WTC11 (cell line): ENCODE results near the gene ZNF648. TPM values are rescaled to one million over a fixed set of nuclear protein-coding genes. Genes with fewer than 3 reads are reported as not detected.

Source experiments
- ATAC-seq: fragments of 200-7000 bp; cut with Tn5 transposase; 2 replicates; pipeline ENCODE4 v1.10.0; 2021; ENCODE audit warnings: mild to moderate bottlenecking, moderate library complexity
- CTCF ChIA-PET: fragments of 300-600 bp; sonication (Branson Sonifier 250); formaldehyde crosslinking; loops from one replicate; lab custom pipeline; 2021; ENCODE audit warnings: antibody characterized with exemption; lab: Charles Lee
- POLR2A ChIA-PET: fragments of 350-600 bp; sonication (Branson Sonifier 250); formaldehyde crosslinking; loops from one replicate; lab custom pipeline; 2021; ENCODE audit warnings: antibody characterized with exemption; lab: Charles Lee
- DNase-seq: peaks from one replicate; pipeline ENCODE4 v3.0.0; 2021; ENCODE audit warnings: low spot score
- H3K27ac Mint-ChIP-seq: 2 replicates; pipeline ENCODE4 v1.8.0; 2021; ENCODE audit warnings: mixed read lengths
- H3K27me3 Mint-ChIP-seq: 2 replicates; pipeline ENCODE4 v1.8.0; 2021; ENCODE audit warnings: low read depth, mild to moderate bottlenecking, moderate library complexity, mixed read lengths
- H3K36me3 Mint-ChIP-seq: 2 replicates; pipeline ENCODE4 v1.8.0; 2021; ENCODE audit warnings: mixed read lengths
- H3K4me1 Mint-ChIP-seq: 2 replicates; pipeline ENCODE4 v1.8.0; 2022; ENCODE audit warnings: mixed read lengths
- H3K4me3 Mint-ChIP-seq: 2 replicates; pipeline ENCODE4 v1.8.0; 2021; ENCODE audit warnings: mild to moderate bottlenecking, moderate library complexity, mixed read lengths
- H3K9me3 Mint-ChIP-seq: 2 replicates; pipeline ENCODE4 v1.8.0; 2021; ENCODE audit warnings: mixed read lengths
- ATF2 ChIP-seq: sonication (generic); formaldehyde crosslinking; IDR thresholded peaks from 2 replicates; pipeline ENCODE4 v1.8.1; 2022; ENCODE audit warnings: low read depth, missing genetic modification reagents, borderline replicate concordance
- CDX4 ChIP-seq: fragments of 250-450 bp; sonication (Bioruptor Pico); IDR thresholded peaks from 2 replicates; pipeline ENCODE4 v1.9.0; 2021; ENCODE audit warnings: moderate library complexity, mild to moderate bottlenecking, inconsistent platforms, borderline replicate concordance
- ELF4 ChIP-seq: sonication (generic); formaldehyde crosslinking; IDR thresholded peaks from 2 replicates; pipeline ENCODE4 v1.8.1; 2022; ENCODE audit warnings: low read depth, mild to moderate bottlenecking, moderate library complexity, missing genetic modification reagents
- FOXK1 ChIP-seq: sonication (generic); formaldehyde crosslinking; IDR thresholded peaks from 2 replicates; pipeline ENCODE4 v1.8.0; 2022; ENCODE audit warnings: mild to moderate bottlenecking, moderate library complexity, missing genetic modification reagents
- GABPB1 ChIP-seq: sonication (generic); formaldehyde crosslinking; IDR thresholded peaks from 2 replicates; pipeline ENCODE4 v1.8.1; 2023; ENCODE audit warnings: mild to moderate bottlenecking, missing genetic modification reagents
- HMGA2 ChIP-seq: fragments of 250-450 bp; sonication (Bioruptor Pico); IDR thresholded peaks from 2 replicates; pipeline ENCODE4 v1.4.0; 2021; ENCODE audit warnings: mild to moderate bottlenecking, moderate library complexity
- JAZF1 ChIP-seq: fragments of 250-450 bp; sonication (Bioruptor Pico); IDR thresholded peaks from 2 replicates; pipeline ENCODE4 v1.9.0; 2021; ENCODE audit warnings: moderate library complexity, mild to moderate bottlenecking, inconsistent platforms
- NFATC4 ChIP-seq: fragments of 250-450 bp; sonication (Bioruptor Pico); IDR thresholded peaks from 2 replicates; pipeline ENCODE4 v1.9.0; 2021; ENCODE audit warnings: mild to moderate bottlenecking
- NFE2L1 ChIP-seq: sonication (generic); formaldehyde crosslinking; IDR thresholded peaks from 2 replicates; pipeline ENCODE4 v1.8.1; 2023; ENCODE audit warnings: missing genetic modification reagents
- NR1H2 ChIP-seq: sonication (generic); formaldehyde crosslinking; IDR thresholded peaks from 2 replicates; pipeline ENCODE4 v1.9.0; 2021; ENCODE audit warnings: mild to moderate bottlenecking, moderate library complexity, missing genetic modification reagents
- SOX15 ChIP-seq: fragments of 250-450 bp; sonication (Bioruptor Pico); IDR thresholded peaks from 2 replicates; pipeline ENCODE4 v1.9.0; 2021; ENCODE audit warnings: mild to moderate bottlenecking
- TEAD1 ChIP-seq: sonication (generic); formaldehyde crosslinking; IDR thresholded peaks from 2 replicates; pipeline ENCODE4 v1.8.0; 2022; ENCODE audit warnings: mild to moderate bottlenecking, missing genetic modification reagents
- TEAD4 ChIP-seq: sonication (generic); formaldehyde crosslinking; IDR thresholded peaks from 2 replicates; pipeline ENCODE4 v1.8.0; 2022; ENCODE audit warnings: mild to moderate bottlenecking, missing genetic modification reagents
- total RNA-seq: library from RNA; stranded (reverse); gene quantifications from 3 replicates; pipeline ENCODE4 v1.2.3, GENCODE V29; 2021
- TF ChIP-seq, protein P1 (sequence below): sonication (generic); formaldehyde crosslinking; IDR thresholded peaks from 2 replicates; pipeline ENCODE4 v1.8.0; 2022; ENCODE audit warnings: mild to moderate bottlenecking, missing genetic modification reagents
- TF ChIP-seq, protein P2 (sequence below): sonication (generic); formaldehyde crosslinking; IDR thresholded peaks from 2 replicates; pipeline ENCODE4 v1.8.0; 2023; ENCODE audit warnings: missing genetic modification reagents, mild to moderate bottlenecking, borderline replicate concordance
- TF ChIP-seq, protein P3 (sequence below): sonication (generic); formaldehyde crosslinking; conservative IDR thresholded peaks from 2 replicates; pipeline ENCODE4 v1.8.1; 2023; ENCODE audit warnings: mild to moderate bottlenecking, low read depth, missing genetic modification reagents, moderate library complexity
- TF ChIP-seq, protein P4 (sequence below): fragments of 250-450 bp; sonication (Bioruptor Pico); IDR thresholded peaks from 2 replicates; pipeline ENCODE4 v1.9.0; 2021; ENCODE audit warnings: mild to moderate bottlenecking
- TF ChIP-seq, protein P5 (sequence below): sonication (generic); formaldehyde crosslinking; IDR thresholded peaks from 2 replicates; pipeline ENCODE4 v1.8.1; 2022; ENCODE audit warnings: mild to moderate bottlenecking, moderate library complexity, missing genetic modification reagents
- TF ChIP-seq, protein P6 (sequence below): fragments of 250-450 bp; sonication (Bioruptor Pico); IDR thresholded peaks from 2 replicates; pipeline ENCODE4 v1.9.0; 2021; ENCODE audit warnings: mild to moderate bottlenecking, borderline replicate concordance

Gene ZNF648
- total RNA-seq, 1 experiment from 2014 or later: 0.17 TPM

DNA sequence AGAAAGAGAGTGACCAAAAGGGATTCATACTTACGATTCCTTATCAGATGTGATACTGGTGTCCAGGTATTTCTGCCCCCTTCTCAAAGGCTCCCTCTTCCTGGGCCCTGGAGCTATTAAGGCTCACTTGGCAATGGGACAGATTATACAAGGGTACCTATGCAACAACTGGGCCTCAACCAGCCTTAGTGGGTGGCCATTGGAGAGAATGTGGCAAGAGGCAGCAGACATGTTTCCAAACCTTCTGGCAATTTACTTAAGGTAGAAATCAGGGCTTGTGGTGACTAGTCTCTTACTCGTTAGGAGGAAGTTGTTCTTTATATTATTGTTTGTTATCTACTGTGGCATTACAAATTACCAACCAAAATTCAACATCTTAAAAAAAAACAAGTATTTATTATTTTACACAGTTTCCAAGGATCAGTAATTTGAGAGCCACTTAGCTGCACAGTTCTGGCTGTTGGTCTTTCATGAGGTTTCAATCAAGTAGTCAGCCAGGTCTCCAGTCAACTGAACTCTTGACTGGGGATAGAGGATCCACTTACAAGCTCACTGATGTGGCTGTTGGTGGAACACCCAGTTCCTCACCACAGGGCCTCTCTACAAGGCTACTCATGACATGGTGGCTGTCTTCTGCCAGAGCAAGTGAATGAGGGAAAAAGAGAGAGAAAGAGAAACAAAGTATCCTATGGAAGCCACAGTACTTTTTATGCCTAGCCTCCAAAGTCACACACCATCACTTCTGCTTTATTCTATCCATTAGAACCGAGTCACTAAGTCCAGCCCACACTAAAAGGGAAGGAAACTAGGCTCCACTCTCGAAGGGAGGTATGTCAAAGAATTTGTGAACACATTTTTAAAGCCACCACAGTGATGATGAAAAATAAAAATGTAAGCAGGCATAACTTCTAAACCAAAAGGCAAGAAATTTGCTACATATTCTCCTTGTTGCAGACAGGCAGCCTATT lies 10.7 kb downstream of the ZNF648 start:
- DNase-seq (no peak), ATAC-seq (no peak)
- Mint-ChIP-seq H3K36me3 (peaks cover 11% of the 10 kb centered on the region), H3K27ac (no peak overlapping the region), H3K4me1 (no peaks in the 10 kb centered on the region), H3K27me3 (peaks cover 5% of the 10 kb centered on the region), H3K9me3 (peaks cover 24% of the 10 kb centered on the region), H3K4me3 (no peak overlapping the region)
- TF ChIP-seq NFATC4 (CRISPR knock-in tag) (no peak), TEAD4 (CRISPR knock-in tag) (no peak), FOXK1 (CRISPR knock-in tag) (no peak), ATF2 (CRISPR knock-in tag) (no peak), ELF4 (CRISPR knock-in tag) (no peak), HMGA2 (CRISPR knock-in tag) (no peak), TEAD1 (CRISPR knock-in tag) (no peak), NR1H2 (CRISPR knock-in tag) (no peak), NFE2L1 (CRISPR knock-in tag) (no peak), SOX15 (CRISPR knock-in tag) (no peak), GABPB1 (CRISPR knock-in tag) (no peak), JAZF1 (CRISPR knock-in tag) (no peak), CDX4 (no peak)
- TF ChIP-seq, protein P1, sequence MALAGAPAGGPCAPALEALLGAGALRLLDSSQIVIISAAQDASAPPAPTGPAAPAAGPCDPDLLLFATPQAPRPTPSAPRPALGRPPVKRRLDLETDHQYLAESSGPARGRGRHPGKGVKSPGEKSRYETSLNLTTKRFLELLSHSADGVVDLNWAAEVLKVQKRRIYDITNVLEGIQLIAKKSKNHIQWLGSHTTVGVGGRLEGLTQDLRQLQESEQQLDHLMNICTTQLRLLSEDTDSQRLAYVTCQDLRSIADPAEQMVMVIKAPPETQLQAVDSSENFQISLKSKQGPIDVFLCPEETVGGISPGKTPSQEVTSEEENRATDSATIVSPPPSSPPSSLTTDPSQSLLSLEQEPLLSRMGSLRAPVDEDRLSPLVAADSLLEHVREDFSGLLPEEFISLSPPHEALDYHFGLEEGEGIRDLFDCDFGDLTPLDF (CRISPR knock-in tag): no peak
- TF ChIP-seq, protein P2, sequence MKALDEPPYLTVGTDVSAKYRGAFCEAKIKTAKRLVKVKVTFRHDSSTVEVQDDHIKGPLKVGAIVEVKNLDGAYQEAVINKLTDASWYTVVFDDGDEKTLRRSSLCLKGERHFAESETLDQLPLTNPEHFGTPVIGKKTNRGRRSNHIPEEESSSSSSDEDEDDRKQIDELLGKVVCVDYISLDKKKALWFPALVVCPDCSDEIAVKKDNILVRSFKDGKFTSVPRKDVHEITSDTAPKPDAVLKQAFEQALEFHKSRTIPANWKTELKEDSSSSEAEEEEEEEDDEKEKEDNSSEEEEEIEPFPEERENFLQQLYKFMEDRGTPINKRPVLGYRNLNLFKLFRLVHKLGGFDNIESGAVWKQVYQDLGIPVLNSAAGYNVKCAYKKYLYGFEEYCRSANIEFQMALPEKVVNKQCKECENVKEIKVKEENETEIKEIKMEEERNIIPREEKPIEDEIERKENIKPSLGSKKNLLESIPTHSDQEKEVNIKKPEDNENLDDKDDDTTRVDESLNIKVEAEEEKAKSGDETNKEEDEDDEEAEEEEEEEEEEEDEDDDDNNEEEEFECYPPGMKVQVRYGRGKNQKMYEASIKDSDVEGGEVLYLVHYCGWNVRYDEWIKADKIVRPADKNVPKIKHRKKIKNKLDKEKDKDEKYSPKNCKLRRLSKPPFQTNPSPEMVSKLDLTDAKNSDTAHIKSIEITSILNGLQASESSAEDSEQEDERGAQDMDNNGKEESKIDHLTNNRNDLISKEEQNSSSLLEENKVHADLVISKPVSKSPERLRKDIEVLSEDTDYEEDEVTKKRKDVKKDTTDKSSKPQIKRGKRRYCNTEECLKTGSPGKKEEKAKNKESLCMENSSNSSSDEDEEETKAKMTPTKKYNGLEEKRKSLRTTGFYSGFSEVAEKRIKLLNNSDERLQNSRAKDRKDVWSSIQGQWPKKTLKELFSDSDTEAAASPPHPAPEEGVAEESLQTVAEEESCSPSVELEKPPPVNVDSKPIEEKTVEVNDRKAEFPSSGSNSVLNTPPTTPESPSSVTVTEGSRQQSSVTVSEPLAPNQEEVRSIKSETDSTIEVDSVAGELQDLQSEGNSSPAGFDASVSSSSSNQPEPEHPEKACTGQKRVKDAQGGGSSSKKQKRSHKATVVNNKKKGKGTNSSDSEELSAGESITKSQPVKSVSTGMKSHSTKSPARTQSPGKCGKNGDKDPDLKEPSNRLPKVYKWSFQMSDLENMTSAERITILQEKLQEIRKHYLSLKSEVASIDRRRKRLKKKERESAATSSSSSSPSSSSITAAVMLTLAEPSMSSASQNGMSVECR (CRISPR knock-in tag): no peak
- TF ChIP-seq, protein P3, sequence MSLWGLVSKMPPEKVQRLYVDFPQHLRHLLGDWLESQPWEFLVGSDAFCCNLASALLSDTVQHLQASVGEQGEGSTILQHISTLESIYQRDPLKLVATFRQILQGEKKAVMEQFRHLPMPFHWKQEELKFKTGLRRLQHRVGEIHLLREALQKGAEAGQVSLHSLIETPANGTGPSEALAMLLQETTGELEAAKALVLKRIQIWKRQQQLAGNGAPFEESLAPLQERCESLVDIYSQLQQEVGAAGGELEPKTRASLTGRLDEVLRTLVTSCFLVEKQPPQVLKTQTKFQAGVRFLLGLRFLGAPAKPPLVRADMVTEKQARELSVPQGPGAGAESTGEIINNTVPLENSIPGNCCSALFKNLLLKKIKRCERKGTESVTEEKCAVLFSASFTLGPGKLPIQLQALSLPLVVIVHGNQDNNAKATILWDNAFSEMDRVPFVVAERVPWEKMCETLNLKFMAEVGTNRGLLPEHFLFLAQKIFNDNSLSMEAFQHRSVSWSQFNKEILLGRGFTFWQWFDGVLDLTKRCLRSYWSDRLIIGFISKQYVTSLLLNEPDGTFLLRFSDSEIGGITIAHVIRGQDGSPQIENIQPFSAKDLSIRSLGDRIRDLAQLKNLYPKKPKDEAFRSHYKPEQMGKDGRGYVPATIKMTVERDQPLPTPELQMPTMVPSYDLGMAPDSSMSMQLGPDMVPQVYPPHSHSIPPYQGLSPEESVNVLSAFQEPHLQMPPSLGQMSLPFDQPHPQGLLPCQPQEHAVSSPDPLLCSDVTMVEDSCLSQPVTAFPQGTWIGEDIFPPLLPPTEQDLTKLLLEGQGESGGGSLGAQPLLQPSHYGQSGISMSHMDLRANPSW (CRISPR knock-in tag): no peak
- TF ChIP-seq, protein P4, sequence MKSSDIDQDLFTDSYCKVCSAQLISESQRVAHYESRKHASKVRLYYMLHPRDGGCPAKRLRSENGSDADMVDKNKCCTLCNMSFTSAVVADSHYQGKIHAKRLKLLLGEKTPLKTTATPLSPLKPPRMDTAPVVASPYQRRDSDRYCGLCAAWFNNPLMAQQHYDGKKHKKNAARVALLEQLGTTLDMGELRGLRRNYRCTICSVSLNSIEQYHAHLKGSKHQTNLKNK: no peak
- TF ChIP-seq, protein P5, sequence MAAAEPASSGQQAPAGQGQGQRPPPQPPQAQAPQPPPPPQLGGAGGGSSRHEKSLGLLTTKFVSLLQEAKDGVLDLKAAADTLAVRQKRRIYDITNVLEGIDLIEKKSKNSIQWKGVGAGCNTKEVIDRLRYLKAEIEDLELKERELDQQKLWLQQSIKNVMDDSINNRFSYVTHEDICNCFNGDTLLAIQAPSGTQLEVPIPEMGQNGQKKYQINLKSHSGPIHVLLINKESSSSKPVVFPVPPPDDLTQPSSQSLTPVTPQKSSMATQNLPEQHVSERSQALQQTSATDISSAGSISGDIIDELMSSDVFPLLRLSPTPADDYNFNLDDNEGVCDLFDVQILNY (CRISPR knock-in tag): no peak
- TF ChIP-seq, protein P6, sequence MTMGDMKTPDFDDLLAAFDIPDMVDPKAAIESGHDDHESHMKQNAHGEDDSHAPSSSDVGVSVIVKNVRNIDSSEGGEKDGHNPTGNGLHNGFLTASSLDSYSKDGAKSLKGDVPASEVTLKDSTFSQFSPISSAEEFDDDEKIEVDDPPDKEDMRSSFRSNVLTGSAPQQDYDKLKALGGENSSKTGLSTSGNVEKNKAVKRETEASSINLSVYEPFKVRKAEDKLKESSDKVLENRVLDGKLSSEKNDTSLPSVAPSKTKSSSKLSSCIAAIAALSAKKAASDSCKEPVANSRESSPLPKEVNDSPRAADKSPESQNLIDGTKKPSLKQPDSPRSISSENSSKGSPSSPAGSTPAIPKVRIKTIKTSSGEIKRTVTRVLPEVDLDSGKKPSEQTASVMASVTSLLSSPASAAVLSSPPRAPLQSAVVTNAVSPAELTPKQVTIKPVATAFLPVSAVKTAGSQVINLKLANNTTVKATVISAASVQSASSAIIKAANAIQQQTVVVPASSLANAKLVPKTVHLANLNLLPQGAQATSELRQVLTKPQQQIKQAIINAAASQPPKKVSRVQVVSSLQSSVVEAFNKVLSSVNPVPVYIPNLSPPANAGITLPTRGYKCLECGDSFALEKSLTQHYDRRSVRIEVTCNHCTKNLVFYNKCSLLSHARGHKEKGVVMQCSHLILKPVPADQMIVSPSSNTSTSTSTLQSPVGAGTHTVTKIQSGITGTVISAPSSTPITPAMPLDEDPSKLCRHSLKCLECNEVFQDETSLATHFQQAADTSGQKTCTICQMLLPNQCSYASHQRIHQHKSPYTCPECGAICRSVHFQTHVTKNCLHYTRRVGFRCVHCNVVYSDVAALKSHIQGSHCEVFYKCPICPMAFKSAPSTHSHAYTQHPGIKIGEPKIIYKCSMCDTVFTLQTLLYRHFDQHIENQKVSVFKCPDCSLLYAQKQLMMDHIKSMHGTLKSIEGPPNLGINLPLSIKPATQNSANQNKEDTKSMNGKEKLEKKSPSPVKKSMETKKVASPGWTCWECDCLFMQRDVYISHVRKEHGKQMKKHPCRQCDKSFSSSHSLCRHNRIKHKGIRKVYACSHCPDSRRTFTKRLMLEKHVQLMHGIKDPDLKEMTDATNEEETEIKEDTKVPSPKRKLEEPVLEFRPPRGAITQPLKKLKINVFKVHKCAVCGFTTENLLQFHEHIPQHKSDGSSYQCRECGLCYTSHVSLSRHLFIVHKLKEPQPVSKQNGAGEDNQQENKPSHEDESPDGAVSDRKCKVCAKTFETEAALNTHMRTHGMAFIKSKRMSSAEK (CRISPR knock-in tag): no peak
- POLR2A ChIA-PET: no interaction called here
- CTCF ChIA-PET: no interaction called here
